Upper lobe of left lung (tissue), 4 donors: ENCODE measurements around the gene PYGO2.

ENCODE experiments used
- EP300 ChIP-seq, 4 donors: sonication (generic); formaldehyde crosslinking; IDR thresholded peaks; one replicate each; pipeline ENCODE4 v1.5.1; 2017; ENCODE audit warnings: antibody characterized with exemption in 4 of 4, control low read depth in 2 of 4
- POLR2AphosphoS5 ChIP-seq, 2 donors: sonication (generic); formaldehyde crosslinking; IDR thresholded peaks; one replicate each; pipeline ENCODE4 v1.5.1; 2017; ENCODE audit warnings: antibody characterized with exemption in 2 of 2
- TF ChIP-seq, protein P1 (sequence below), 6 experiments: fragments of 450-650 bp in 4 of 6; fragments of 200-600 bp in 2 of 6; sonication (generic) in 2 of 6; IDR thresholded peaks; one replicate each; pipeline ENCODE4 v1.5.1; 2016 to 2019; ENCODE audit warnings: antibody characterized with exemption in 6 of 6

DNA sequence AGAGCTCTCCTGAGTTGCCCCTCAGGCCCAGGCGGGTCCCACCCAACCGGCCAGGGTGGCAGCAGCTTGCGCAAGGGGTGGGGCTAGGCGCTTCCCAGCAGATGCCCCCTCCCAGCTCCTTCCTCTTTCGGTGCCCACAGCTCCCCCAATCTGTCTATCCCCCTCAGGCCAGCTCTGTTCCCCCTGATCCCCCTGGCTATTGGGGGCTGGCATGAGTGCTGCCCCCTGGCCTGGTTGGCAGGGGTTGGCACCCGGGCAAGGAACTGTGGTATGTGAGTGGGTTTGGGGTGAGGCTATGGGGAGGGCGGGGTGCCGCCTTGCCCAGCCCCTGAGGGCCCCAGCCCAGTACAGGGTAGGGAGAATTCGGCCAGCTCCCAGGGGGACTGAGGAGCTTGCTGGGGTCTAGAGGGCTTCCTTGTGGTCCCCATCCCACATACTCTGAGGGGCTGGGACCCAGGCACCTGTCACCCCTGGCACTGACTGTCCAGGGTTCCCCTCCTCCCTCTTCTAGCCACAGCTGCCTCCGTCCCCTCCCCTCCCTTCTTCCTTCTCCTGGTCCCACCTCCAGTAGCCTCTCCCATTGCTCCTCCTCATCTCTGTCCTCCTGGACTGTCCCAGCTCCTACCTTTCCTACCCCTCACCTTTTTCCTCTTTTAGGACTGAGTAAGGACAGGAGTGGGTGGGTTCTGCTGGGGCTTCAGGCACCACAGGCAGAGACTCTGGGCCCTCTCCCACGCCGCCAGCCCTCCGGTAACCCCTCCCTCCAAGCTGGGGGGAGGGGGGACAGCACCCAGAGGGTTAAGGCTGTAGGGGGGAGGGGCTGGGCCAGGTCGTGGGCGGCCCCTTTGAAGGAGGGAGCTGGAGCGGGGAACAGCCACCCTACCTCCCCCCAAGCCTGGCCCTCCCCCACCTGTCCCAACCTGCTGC lies 46.7 kb upstream of the PYGO2 start:
- TF ChIP-seq, protein P1, sequence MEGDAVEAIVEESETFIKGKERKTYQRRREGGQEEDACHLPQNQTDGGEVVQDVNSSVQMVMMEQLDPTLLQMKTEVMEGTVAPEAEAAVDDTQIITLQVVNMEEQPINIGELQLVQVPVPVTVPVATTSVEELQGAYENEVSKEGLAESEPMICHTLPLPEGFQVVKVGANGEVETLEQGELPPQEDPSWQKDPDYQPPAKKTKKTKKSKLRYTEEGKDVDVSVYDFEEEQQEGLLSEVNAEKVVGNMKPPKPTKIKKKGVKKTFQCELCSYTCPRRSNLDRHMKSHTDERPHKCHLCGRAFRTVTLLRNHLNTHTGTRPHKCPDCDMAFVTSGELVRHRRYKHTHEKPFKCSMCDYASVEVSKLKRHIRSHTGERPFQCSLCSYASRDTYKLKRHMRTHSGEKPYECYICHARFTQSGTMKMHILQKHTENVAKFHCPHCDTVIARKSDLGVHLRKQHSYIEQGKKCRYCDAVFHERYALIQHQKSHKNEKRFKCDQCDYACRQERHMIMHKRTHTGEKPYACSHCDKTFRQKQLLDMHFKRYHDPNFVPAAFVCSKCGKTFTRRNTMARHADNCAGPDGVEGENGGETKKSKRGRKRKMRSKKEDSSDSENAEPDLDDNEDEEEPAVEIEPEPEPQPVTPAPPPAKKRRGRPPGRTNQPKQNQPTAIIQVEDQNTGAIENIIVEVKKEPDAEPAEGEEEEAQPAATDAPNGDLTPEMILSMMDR (IDR thresholded peaks at IDR 0.05), result no peak
- TF ChIP-seq POLR2AphosphoS5 (IDR thresholded peaks at IDR 0.05) (no peak), EP300 (IDR thresholded peaks at IDR 0.05) (no peak)
